Activated T-helper 9 cell treated with anti-CD3 and anti-CD28 coated beads, Interleukin-2, amount 50 U/mL, for 16 hours (primary cell): Measurements from ENCODE around the gene TATDN2.

Experiments used
- DNase-seq: peaks from one replicate; pipeline ENCODE4 v3.0.0-alpha.2; 2020; ENCODE audit warnings: low read depth

Gene TATDN2

GRCh38 chr3:10319804-10320203 lies 71.5 kb downstream of the TATDN2 start:
- DNase-seq = no peak

DNA sequence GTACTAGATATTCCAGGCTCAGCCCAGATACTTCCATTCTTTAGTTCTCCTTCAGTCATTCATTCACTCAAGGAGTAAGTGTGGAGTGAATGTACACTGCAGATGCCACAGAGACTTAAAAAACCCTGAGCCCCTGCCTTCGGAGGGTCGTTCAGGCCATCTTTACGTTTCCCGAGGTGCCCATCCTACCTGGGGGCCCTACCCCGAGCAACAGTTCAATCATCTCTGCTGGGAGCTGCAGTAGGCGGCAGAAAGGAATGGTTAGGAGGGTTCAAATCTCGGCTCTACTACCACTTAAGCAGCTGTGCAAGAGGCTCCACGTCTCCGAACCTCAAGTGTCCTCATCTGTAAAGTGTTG lies 72.0 kb downstream of the TATDN2 start:
- DNase-seq = no peak

GRCh38 chr3:10321630-10322351 lies 73.5 kb downstream of the TATDN2 start:
- DNase-seq = no peak

- no peak for DNase-seq
Observed at GRCh38 chr3:10322352-10322710, 74.1 kb downstream of the TATDN2 start.

GRCh38 chr3:10327592-10327991 lies 79.3 kb downstream of the TATDN2 start:
- no peak for DNase-seq

- no peak for DNase-seq
Observed at GRCh38 chr3:10328460-10329071, 80.3 kb downstream of the TATDN2 start.

DNA sequence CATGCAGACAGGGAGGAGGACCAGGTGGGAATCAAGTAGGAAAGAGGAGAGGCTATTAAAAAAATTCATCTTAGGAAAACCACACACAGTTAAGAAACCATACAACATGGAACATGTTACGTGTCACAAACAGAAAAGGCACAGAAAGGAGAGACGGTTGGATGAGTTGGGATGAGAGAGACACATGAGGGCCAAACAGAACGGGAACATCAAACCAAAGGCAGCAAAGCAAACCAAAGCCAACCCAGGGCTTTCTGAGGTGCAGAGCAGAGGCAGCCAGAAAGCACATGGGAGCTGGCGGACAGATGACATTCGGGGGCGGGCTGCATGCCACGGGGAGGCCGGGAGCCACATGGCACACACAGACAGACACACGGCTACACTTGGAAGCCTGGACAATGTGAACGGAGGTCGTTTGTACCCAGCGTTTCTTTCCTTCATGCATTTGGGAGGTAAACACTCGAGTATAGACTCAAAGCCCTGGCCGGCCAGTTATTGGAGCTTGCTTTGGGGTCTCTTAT lies 81.3 kb downstream of the TATDN2 start:
- no peak for DNase-seq

GRCh38 chr3:10330319-10330718 lies 82.1 kb downstream of the TATDN2 start:
- DNase-seq = no peak
